ENCODE results near the gene IL20RA. TPM values are rescaled to one million over a fixed set of nuclear protein-coding genes. Genes with fewer than 3 reads are reported as not detected.
A peak's percentile ranks its signal among the peaks of the same experiment; 100 is the strongest.

IL20RA gene
- total RNA-seq, 1 donor: 0.43 TPM

- DNase-seq (ENCODE audit: low read depth): no peak
- H3K4me3 ChIP-seq (ENCODE audit: low read depth, low read length): no peak overlapping the region
- no peak for TF ChIP-seq CTCF (IDR thresholded peaks at IDR 0.05; ENCODE audit: insufficient read depth, low read depth, low read length)
These were observed 27.7 kb downstream of the IL20RA start for GRCh38 chr6:137017081-137017480.

- H3K4me3 ChIP-seq (ENCODE audit: low read depth, low read length): no peak overlapping the region
- DNase-seq (ENCODE audit: low read depth): peak; percentile 20
- no peak for TF ChIP-seq CTCF (IDR thresholded peaks at IDR 0.05; ENCODE audit: insufficient read depth, low read depth, low read length)
These were observed 28.4 kb downstream of the IL20RA start for GRCh38 chr6:137016356-137016755.

- no peak overlapping the region for H3K4me3 ChIP-seq (ENCODE audit: low read depth, low read length)
- DNase-seq (ENCODE audit: low read depth): no peak
- TF ChIP-seq CTCF (IDR thresholded peaks at IDR 0.05; ENCODE audit: insufficient read depth, low read depth, low read length): no peak
These were observed 28.8 kb downstream of the IL20RA start for GRCh38 chr6:137015943-137016342.

- peak; percentile 59 for DNase-seq (ENCODE audit: low read depth)
- peak; percentile 59 for TF ChIP-seq CTCF (IDR thresholded peaks at IDR 0.05; ENCODE audit: insufficient read depth, low read depth, low read length)
- no peak overlapping the region for H3K4me3 ChIP-seq (ENCODE audit: low read depth, low read length)
These were observed 30.8 kb downstream of the IL20RA start for GRCh38 chr6:137013738-137014602.

GRCh38 chr6:137013031-137013430, 31.7 kb downstream of the IL20RA start:
- H3K4me3 ChIP-seq (ENCODE audit: low read depth, low read length): no peak overlapping the region
- DNase-seq (ENCODE audit: low read depth): no peak

GRCh38 chr6:137011406-137011805, 33.4 kb downstream of the IL20RA start:
- DNase-seq (ENCODE audit: low read depth): no peak
- H3K4me3 ChIP-seq (ENCODE audit: low read depth, low read length): no peak overlapping the region
- TF ChIP-seq CTCF (IDR thresholded peaks at IDR 0.05; ENCODE audit: insufficient read depth, low read depth, low read length): no peak

More at GRCh38 chr6:137013031-137013430, 31.7 kb downstream of the IL20RA start:
- no peak for TF ChIP-seq CTCF (IDR thresholded peaks at IDR 0.05; ENCODE audit: insufficient read depth, low read depth, low read length)

Measured in fibroblast of villous mesenchyme (primary cell).